NT2/D1 (cell line): Measurements from ENCODE around the gene VMAC.

ENCODE experiments used
- SUZ12 ChIP-seq: IDR thresholded peaks from 2 replicates; pipeline ENCODE4 v1.6.1; 2011; ENCODE audit not compliant: insufficient read length, insufficient read depth; ENCODE audit errors: extremely low read depth
- YY1 ChIP-seq: IDR thresholded peaks from 2 replicates; pipeline ENCODE4 v1.6.1; 2011; ENCODE audit not compliant: insufficient read length, insufficient read depth
- ZNF274 ChIP-seq: IDR thresholded peaks from 2 replicates; pipeline ENCODE4 v1.6.1; 2011; ENCODE audit warnings: mild to moderate bottlenecking, low read depth, low read length

- no peak for TF ChIP-seq ZNF274
- no peak for TF ChIP-seq SUZ12
- TF ChIP-seq YY1 = no peak
These were observed 27.2 kb upstream of the VMAC start for GRCh38 chr19:5877427-5877826.
